Subcutaneous adipose tissue (tissue), 4 donors: ENCODE results near the gene B4GALT3. TPM values are rescaled to one million over a fixed set of nuclear protein-coding genes. Genes with fewer than 3 reads are reported as not detected.

Experiments used
- total RNA-seq, 4 donors: library from RNA; depleted of rRNA; stranded (reverse); fragments of >200 nt; gene quantifications; one replicate each; pipeline ENCODE4 v1.1.0, GENCODE V29; 2016
- TF ChIP-seq, protein P1 (sequence below): fragments of 450-650 bp; IDR thresholded peaks from one replicate; pipeline ENCODE4 v1.5.1; 2016; ENCODE audit warnings: low read depth, mild to moderate bottlenecking, control low read depth, antibody characterized with exemption, moderate library complexity

The B4GALT3 gene
- total RNA-seq: 10 to 100 TPM; 11.7 to 25.3 (median 19.8) TPM

DNA sequence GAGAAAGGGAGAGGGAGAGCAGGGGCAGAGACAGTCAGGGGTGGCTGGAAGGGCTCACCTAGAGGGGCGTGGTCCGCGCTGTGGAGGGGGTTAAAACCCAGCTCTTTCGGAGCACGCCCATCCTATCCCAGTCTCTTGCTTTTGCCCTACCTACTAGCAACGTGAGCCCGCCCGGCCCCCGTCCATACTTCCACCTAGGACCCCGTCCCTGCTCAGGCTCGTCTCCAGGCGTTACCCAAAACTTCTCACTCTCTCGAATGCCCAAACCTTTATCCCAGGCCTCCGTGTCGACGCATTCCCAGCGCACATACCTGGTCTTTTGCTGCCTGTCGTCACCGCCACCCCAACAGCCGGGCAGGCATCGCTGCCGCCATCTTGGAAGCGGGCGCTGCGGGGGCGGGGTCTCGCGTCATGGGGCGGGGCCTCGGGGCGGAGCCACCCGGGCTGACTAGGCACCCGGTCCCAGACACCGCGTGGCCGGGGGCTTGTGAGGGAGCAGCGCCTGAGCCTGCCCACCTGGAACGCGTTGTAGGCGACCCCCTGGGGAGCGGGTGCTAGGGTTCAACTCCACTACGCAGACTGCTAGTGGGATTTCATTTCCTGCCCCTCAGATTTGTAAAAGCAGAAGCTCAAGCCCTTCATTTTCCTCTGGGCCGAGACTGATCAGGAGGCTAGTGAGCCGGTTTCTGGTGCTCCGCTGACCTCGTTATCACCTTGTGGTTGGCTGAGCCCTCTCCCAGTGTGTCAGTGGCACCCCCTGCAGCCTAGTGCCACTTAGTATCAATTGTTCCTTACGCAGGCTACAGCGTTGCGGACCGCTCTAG is at the start of gene B4GALT3:
Gene B4GALT3 (minus strand): TSS at position 396 of the 824 bp plus-strand sequence. CDS start 1,447 bp downstream, outside the sequence.
- TF ChIP-seq, protein P1, sequence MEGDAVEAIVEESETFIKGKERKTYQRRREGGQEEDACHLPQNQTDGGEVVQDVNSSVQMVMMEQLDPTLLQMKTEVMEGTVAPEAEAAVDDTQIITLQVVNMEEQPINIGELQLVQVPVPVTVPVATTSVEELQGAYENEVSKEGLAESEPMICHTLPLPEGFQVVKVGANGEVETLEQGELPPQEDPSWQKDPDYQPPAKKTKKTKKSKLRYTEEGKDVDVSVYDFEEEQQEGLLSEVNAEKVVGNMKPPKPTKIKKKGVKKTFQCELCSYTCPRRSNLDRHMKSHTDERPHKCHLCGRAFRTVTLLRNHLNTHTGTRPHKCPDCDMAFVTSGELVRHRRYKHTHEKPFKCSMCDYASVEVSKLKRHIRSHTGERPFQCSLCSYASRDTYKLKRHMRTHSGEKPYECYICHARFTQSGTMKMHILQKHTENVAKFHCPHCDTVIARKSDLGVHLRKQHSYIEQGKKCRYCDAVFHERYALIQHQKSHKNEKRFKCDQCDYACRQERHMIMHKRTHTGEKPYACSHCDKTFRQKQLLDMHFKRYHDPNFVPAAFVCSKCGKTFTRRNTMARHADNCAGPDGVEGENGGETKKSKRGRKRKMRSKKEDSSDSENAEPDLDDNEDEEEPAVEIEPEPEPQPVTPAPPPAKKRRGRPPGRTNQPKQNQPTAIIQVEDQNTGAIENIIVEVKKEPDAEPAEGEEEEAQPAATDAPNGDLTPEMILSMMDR: no peak

DNA sequence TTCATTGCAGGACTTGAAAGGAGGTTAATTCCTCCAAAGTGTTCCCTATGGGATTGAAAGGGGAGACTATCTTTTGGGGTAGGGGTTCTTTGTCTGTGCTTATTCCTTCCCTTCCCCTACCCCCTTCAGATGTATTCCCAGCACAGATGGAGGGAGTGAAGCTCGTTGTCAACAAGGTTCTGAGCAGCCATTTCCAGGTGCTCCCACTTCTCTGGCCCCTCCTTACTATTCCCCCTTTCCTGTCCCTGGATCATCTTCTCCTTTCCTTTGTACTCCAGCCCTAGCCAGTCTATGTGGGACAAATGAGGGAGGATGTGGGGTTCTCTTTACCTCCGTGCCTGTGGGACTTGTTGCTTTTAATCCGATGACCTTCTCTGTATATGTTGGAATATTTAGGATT is 49.5 kb upstream of the B4GALT3 start:
- TF ChIP-seq, protein P1: no peak

DNA sequence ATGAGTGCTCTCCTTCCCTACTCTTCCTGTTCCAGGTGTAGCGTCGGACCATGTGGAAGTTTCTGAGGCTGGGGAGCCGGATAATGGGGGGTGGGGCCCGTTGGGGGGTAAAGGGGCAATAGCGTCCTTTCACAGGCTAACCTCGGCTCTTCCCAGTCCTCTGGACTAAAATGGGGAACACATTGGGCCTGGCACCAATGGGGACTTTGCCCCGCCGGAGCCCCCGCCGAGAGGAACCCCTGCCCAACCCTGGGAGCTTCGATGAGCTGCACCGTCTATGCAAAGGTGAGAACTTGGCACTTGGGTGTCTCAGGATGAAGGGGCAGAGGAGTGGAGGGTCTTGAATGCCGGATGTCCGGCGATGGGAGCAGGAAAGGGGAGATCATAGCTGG is 49.0 kb upstream of the B4GALT3 start:
- TF ChIP-seq, protein P1: no peak

DNA sequence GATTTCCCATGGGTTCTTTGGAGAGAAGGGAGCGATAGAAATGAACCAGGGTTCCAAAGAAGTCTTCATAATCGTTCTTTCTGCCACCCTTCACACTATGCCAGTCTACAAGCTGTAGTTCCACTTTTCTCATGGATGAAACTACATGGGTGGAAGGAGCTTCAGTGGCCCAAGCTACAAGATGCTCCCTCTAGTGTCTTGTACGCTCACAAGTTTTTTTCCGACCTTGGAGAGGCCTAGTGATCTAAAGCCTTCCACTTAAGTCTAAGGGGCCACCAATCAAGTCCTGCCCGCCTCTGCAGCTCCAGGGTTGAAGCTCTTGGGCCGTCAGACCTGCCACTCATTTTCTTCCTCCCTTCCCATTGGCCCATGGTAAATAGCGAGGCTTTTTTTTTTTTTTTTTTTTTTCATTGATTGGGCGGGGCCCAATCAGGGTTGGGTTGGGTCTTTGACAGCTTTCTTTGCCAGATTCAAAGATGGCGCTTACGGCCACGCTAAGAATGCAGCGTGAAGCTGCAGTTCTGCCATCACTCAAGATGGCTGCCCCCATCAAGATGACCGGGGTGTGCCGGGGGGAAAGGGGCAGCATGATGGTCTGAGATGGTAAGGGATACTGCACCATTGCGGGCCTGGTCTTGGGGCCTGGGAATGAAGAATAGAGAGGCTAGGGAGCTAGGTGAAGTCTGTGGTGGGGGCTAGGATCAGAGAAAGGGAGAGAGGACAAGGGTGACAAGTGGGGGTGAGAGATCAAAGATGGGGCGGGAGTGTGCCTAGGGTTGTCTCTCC is 48.4 kb upstream of the B4GALT3 start, which contains the start of gene TOMM40L:
Gene TOMM40L (plus strand): TSS at position 527 of the 786 bp plus-strand sequence. CDS start 430 bp downstream, outside the sequence.
- TF ChIP-seq, protein P1: no peak

DNA sequence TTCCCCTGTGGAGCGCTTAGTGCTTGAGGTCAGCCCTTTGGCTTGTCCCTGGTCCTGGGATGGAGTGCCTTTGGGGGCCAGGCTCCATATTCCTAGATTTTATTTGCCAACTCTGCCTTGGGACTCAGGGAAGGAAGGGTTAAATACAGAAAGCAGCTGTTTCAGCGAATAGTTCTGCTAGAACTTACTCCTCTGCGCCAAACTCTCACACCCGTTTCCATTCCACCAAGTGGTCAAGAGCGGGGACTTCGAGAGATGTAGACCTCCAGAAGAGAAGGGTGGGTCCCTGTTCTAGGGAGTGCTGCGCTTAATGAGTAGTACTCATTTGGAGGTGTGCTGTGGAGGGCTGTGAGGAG is 47.8 kb upstream of the B4GALT3 start:
- TF ChIP-seq, protein P1: no peak

GRCh38 chr1:161223805-161224694 is 46.7 kb upstream of the B4GALT3 start:
- TF ChIP-seq, protein P1: no peak
